Measurements from ENCODE around the gene PCDHA7. TPM values are rescaled to one million over a fixed set of nuclear protein-coding genes. Genes with fewer than 3 reads are reported as not detected.
A peak's percentile ranks its signal among the peaks of the same experiment; 100 is the strongest.
"Not testable (repeated sequence)": the region's sequence is repeated elsewhere in the genome, so short reads cannot be mapped to it uniquely, and the experiment has no call there.

Gene PCDHA7
- total RNA-seq, 1 experiment from 2014 or later, result not detected

- H3K79me2 ChIP-seq (ENCODE audit: low read depth), result no peaks in the 10 kb centered on the region
- H3K4me2 ChIP-seq, result no peak overlapping the region
- no TSS peak for BruUV-seq (replicated peaks)
- ChIA-PET CTCF (no interaction called here), POLR2A (ENCODE audit: unreplicated experiment) (no interaction called here)
- no peak overlapping the region for H3K27ac ChIP-seq
- no peaks in the 10 kb centered on the region; the same call in 1 of the 2 replicates for H3K9me2 ChIP-seq (ENCODE audit: insufficient read depth)
- H3K36me3 ChIP-seq (ENCODE audit: low read depth), result no peaks in the 10 kb centered on the region
- TF ChIP-seq EZH2 (IDR thresholded peaks at IDR 0.05; ENCODE audit: low read depth), result no peak
- no peak for TF ChIP-seq CTCF (conservative IDR thresholded peaks at IDR 0.05)
- no peaks in the 10 kb centered on the region for H3F3A ChIP-seq (ENCODE audit: insufficient read depth, low read depth)
- intact Hi-C loops (cut with micrococcal nuclease; ENCODE audit: unreplicated experiment), result no loop called here
- no peak for DNase-seq
- H4K20me1 ChIP-seq (ENCODE audit: insufficient read depth), result no peaks in the 10 kb centered on the region
- H3K27me3 ChIP-seq (ENCODE audit: insufficient read depth, low read depth), result no peaks in the 10 kb centered on the region
- no peak overlapping the region for H2AFZ ChIP-seq
- H3K4me1 ChIP-seq (replicated peaks; ENCODE audit: insufficient read depth), result no peaks in the 10 kb centered on the region
- H3K4me3 ChIP-seq, result no peak overlapping the region
- H3K9me3 ChIP-seq (ENCODE audit: insufficient read depth, low read depth), result peaks cover 14% of the 10 kb centered on the region
Observed at GRCh38 chr5:140802781-140803271, 31.2 kb upstream of the PCDHA7 start.

- no peak for DNase-seq
- TF ChIP-seq CTCF (conservative IDR thresholded peaks at IDR 0.05) (peak; percentile 19; the same call in 1 of the 2 replicates), EZH2 (IDR thresholded peaks at IDR 0.05; ENCODE audit: low read depth) (no peak)
- no peak within 1 kb of the TSS for H2AFZ ChIP-seq
- no peaks in the 10 kb centered on the region for H3K27me3 ChIP-seq (ENCODE audit: insufficient read depth, low read depth)
- no peaks in the 10 kb centered on the region; the same call in 1 of the 2 replicates for H3K9me3 ChIP-seq (ENCODE audit: insufficient read depth, low read depth)
- intact Hi-C loops (cut with micrococcal nuclease; ENCODE audit: unreplicated experiment), result no loop called here
- no peaks in the 10 kb centered on the region for H3K9me2 ChIP-seq (ENCODE audit: insufficient read depth)
- CTCF ChIA-PET, result no interaction called here
- H3K4me3 ChIP-seq, result no peak within 1 kb of the TSS
- no peaks in the 10 kb centered on the region for H3K4me1 ChIP-seq (replicated peaks; ENCODE audit: insufficient read depth)
- no peaks in the 10 kb centered on the region for H3K36me3 ChIP-seq (ENCODE audit: low read depth)
- H4K20me1 ChIP-seq (ENCODE audit: insufficient read depth), result no peaks in the 10 kb centered on the region
- BruUV-seq (replicated peaks), result no TSS peak
- H3K4me2 ChIP-seq, result no peak within 1 kb of the TSS
- no peaks in the 10 kb centered on the region for H3K79me2 ChIP-seq (ENCODE audit: low read depth)
- POLR2A ChIA-PET (ENCODE audit: unreplicated experiment), result no interaction called here
- H3F3A ChIP-seq (ENCODE audit: insufficient read depth, low read depth), result no peaks in the 10 kb centered on the region
- H3K27ac ChIP-seq, result no peak within 1 kb of the TSS
Observed at GRCh38 chr5:140806834-140807775, 27.0 kb upstream of the PCDHA7 start, which contains the start of gene PCDHA4. PCDHA4 (plus strand) TSS chr5:140807068.

DNA sequence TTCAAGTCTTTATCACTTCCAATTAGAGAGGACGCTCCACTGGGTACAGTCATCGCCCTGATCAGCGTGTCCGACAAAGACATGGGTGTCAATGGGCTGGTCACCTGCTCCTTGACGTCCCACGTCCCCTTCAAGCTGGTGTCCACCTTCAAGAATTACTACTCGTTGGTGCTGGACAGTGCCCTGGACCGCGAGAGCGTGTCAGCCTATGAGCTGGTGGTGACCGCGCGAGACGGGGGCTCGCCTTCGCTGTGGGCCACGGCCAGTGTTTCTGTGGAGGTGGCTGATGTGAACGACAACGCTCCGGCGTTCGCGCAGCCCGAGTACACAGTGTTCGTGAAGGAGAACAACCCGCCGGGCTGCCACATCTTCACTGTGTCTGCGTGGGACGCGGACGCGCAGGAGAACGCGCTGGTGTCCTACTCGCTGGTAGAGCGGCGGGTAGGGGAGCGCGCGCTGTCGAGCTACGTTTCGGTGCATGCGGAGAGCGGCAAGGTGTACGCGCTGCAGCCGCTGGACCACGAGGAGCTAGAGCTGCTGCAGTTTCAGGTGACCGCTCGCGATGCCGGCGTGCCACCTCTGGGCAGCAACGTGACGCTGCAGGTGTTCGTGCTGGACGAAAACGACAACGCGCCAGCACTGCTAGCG lies 25.7 kb upstream of the PCDHA7 start:
- H3K27ac ChIP-seq; H3K4me1 ChIP-seq (replicated peaks; ENCODE audit: insufficient read depth); H3K36me3 ChIP-seq (ENCODE audit: low read depth); H3K9me3 ChIP-seq (ENCODE audit: insufficient read depth, low read depth); H3K4me2 ChIP-seq; H3K4me3 ChIP-seq; H4K20me1 ChIP-seq (ENCODE audit: insufficient read depth); intact Hi-C loops (cut with micrococcal nuclease; ENCODE audit: unreplicated experiment); POLR2A ChIA-PET (ENCODE audit: unreplicated experiment); BruUV-seq (replicated peaks); H3K79me2 ChIP-seq (ENCODE audit: low read depth); H3K9me2 ChIP-seq (ENCODE audit: insufficient read depth); H3K27me3 ChIP-seq (ENCODE audit: insufficient read depth, low read depth); H2AFZ ChIP-seq; CTCF ChIA-PET; H3F3A ChIP-seq (ENCODE audit: insufficient read depth, low read depth); DNase-seq: not testable (repeated sequence)

All from PC-9 (cell line).